ENCODE results near the gene PTPN1. TPM values are rescaled to one million over a fixed set of nuclear protein-coding genes. Genes with fewer than 3 reads are reported as not detected.
A peak's percentile ranks its signal among the peaks of the same experiment; 100 is the strongest.

PTPN1 gene
- total and polyA plus RNA-seq, 10 donors, result 20.5 to 84.9 (median 68.6) TPM

DNA sequence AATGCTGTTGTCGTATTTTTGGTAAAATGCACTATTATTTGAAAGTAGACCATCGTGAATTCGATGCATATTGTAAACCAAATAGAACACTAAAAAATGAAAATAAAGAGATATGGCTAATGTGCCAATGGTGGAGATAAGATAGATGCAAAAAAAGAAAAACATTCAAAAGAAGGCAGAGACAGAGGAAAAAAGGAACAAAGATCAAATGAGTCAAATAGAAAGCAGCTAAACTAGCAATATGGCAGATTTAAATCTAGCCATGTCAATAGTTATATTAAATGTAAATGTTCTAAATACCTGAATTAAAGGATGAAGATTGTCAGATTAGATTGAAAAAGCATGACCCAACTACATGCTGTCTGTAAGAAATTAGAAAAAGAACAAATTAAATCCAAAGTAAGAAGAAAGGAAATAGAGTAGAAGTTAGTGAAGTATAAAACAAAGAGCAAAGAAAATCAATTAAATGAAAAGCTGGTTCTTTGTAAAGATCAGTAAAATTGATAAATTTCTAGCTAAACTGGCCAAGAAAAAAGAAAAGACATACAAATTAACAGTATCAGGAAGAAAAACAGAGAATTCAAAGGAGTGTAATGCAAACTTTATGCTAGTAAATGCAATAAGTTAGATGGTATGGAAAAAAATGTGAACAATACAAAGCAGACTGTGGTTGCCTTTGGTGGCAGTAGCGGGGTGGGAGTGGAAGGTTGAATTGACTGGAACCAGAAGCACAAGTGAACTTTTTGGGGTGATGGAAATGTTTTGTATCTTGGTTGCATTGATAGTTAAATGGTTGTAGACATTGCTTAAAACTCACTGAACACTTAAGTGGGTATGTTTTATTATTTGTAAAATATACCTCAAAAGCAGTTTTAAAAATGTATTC is 44.8 kb downstream of the PTPN1 start:
- TF ChIP-seq, protein P1, sequence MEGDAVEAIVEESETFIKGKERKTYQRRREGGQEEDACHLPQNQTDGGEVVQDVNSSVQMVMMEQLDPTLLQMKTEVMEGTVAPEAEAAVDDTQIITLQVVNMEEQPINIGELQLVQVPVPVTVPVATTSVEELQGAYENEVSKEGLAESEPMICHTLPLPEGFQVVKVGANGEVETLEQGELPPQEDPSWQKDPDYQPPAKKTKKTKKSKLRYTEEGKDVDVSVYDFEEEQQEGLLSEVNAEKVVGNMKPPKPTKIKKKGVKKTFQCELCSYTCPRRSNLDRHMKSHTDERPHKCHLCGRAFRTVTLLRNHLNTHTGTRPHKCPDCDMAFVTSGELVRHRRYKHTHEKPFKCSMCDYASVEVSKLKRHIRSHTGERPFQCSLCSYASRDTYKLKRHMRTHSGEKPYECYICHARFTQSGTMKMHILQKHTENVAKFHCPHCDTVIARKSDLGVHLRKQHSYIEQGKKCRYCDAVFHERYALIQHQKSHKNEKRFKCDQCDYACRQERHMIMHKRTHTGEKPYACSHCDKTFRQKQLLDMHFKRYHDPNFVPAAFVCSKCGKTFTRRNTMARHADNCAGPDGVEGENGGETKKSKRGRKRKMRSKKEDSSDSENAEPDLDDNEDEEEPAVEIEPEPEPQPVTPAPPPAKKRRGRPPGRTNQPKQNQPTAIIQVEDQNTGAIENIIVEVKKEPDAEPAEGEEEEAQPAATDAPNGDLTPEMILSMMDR (IDR thresholded peaks at IDR 0.05 in 8 of 11, conservative IDR thresholded peaks at IDR 0.05 in 3 of 11), result no peak
- TF ChIP-seq POLR2A (IDR thresholded peaks at IDR 0.05) (no peak), POLR2AphosphoS5 (IDR thresholded peaks at IDR 0.05) (no peak)
- Histone ChIP-seq H3K4me3 (no peak overlapping the region), H3K4me1 (peaks cover 13 to 96% (median 46%) of the 10 kb centered on the region in 6 donors), H3K36me3 (peaks cover 0 to 29% (median 2%) of the 10 kb centered on the region in 6 donors), H3K9me3 (no peaks in the 10 kb centered on the region), H3K27me3 (replicated peaks in 1 of 7) (no peaks in the 10 kb centered on the region), H3K27ac (peak overlapping the region in 1 of 8 donors; percentile 16)
- WGBS, 5 donors, result 92 to 96% (median 95%) methylated on average over 4 of the region's 4 CpGs
- intact Hi-C loops (cut with DNase I; ENCODE audit: low total_unique reads), result no loop called here
- no peak for DNase-seq

DNA sequence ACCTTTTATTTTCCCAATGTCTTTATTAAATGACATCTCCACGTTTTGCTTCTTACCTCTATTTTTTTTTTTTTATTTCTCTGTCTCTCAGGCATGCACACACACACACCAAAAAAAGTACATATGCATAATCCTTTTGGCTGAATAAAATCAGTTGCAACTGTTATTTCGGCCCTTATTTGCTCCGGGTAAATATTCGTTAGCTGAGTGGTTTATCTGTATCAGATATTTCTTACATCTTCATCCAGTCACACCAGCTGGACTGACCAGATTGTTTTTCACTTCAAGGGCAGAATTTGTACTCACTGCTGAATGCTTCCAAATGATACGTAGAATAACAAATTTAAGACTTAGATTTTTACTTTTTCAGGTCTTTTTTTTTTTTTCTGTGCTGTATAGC is 45.5 kb downstream of the PTPN1 start:
- Histone ChIP-seq H3K4me3 (no peak overlapping the region), H3K27me3 (replicated peaks in 1 of 7) (no peaks in the 10 kb centered on the region), H3K4me1 (peaks cover 9 to 96% (median 44%) of the 10 kb centered on the region in 6 donors), H3K27ac (no peak overlapping the region), H3K9me3 (no peaks in the 10 kb centered on the region), H3K36me3 (peaks cover 0 to 23% (median 2%) of the 10 kb centered on the region in 6 donors)
- 91 to 97% (median 95%) methylated on average over 5 of the region's 5 CpGs for WGBS, 5 donors
- no peak for DNase-seq
- intact Hi-C loops (cut with DNase I; ENCODE audit: low total_unique reads), result no loop called here
- TF ChIP-seq POLR2AphosphoS5 (IDR thresholded peaks at IDR 0.05), result no peak
- TF ChIP-seq, protein P1 (IDR thresholded peaks at IDR 0.05 in 8 of 11, conservative IDR thresholded peaks at IDR 0.05 in 3 of 11), result no peak
- TF ChIP-seq POLR2A (IDR thresholded peaks at IDR 0.05), result no peak

DNA sequence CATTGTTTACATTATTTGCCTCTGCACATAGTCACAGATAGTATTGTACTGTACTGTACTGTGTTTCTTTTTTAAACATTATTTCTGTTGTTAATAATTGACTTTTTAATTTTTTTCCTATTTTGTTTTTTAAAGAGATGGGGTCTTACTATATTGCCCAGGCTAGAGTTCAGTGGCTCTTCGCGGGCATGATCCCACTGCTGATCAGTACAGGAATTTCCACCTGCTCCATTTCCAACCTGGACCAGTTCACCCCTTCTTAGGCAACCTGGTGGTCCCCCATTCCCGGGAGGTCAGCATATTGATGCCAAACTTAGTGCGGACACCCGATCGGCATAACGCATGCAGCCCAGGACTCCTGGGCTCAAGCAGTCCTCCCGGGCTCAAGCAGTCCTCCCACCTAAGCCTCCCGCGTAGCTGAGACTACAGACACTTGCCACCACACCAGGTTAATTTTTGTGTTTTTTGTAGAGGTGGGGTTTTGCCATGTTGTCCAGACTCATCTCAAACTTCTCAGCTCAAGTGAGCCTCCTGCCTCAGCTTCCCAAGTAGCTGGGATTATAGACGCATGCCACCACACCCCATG is 47.5 kb downstream of the PTPN1 start:
- WGBS, 5 donors, result 94 to 98% (median 97%) methylated on average over 11 of the region's 11 CpGs
- H3K27ac ChIP-seq, result no peak overlapping the region
- H3K4me3 ChIP-seq, result no peak overlapping the region
- DNase-seq, result no peak
- H3K36me3 ChIP-seq, result peaks cover 0 to 37% (median 21%) of the 10 kb centered on the region in 6 donors
- no peaks in the 10 kb centered on the region for H3K9me3 ChIP-seq
- H3K4me1 ChIP-seq, result peaks cover 3 to 96% (median 38%) of the 10 kb centered on the region in 6 donors
- H3K27me3 ChIP-seq (replicated peaks in 1 of 7), result no peaks in the 10 kb centered on the region
- intact Hi-C loops (cut with DNase I; ENCODE audit: low total_unique reads), result no loop called here
- TF ChIP-seq, protein P1 (IDR thresholded peaks at IDR 0.05 in 8 of 11, conservative IDR thresholded peaks at IDR 0.05 in 3 of 11), result no peak
- TF ChIP-seq POLR2A (IDR thresholded peaks at IDR 0.05), result no peak
- TF ChIP-seq POLR2AphosphoS5 (IDR thresholded peaks at IDR 0.05), result no peak

DNA sequence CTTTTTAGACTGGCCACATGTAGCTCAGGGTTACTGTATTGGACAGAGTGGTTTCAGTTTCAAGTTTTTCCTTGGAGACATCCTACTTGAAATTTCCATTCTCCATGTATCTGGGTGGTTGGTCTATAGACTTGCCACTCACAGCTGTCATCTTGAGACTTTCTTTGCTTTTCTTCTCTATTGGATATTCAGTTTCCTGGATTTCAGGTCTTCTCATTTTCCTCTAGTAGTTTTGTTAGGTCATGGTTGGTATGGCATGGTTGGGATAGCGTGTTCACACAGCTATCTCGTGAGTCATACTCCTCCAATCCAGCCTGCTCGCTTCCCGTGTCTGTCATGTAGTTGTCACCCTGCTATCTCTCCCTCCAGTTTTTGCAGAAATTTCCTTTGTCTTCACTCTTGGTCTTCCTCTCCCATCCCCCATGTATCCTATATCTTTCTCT is 48.3 kb downstream of the PTPN1 start:
- no peak for DNase-seq
- TF ChIP-seq, protein P1 (IDR thresholded peaks at IDR 0.05 in 8 of 11, conservative IDR thresholded peaks at IDR 0.05 in 3 of 11), result no peak
- TF ChIP-seq POLR2AphosphoS5 (IDR thresholded peaks at IDR 0.05), result no peak
- no peak for TF ChIP-seq POLR2A (IDR thresholded peaks at IDR 0.05)
- Histone ChIP-seq H3K27me3 (replicated peaks in 1 of 7) (no peaks in the 10 kb centered on the region), H3K36me3 (peaks cover 0 to 45% (median 24%) of the 10 kb centered on the region in 6 donors), H3K9me3 (no peaks in the 10 kb centered on the region), H3K27ac (no peak overlapping the region), H3K4me1 (peaks cover 3 to 89% (median 37%) of the 10 kb centered on the region in 6 donors), H3K4me3 (no peak overlapping the region)
- WGBS, 5 donors, result 70 to 79% (median 74%) methylated on average over 4 of the region's 4 CpGs
- intact Hi-C loops (cut with DNase I; ENCODE audit: low total_unique reads), result no loop called here
